Measurements from ENCODE around the gene ITFG1.

DNA sequence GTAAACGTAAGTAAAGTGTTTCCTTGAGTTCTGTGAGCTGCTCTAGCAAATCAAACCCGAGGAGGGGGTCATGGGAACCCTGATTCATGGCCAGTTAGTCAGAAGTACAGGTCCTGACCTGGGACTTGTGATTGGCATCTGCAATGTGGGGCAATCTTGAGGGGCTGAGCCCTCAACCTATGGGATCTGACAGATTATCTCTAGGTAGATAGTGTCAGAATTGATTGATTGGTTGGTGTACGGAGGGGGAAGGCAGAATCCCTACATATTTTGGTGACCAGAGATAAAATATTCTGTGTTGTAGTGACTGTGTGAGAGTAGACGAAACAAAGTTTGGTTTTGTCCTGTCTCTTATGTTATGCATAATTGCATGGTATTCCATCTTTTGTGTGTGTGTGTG is 216.7 kb downstream of the ITFG1 start:
- TF ChIP-seq POLR2A (IDR thresholded peaks at IDR 0.05), result no peak
- TF ChIP-seq, protein P1, sequence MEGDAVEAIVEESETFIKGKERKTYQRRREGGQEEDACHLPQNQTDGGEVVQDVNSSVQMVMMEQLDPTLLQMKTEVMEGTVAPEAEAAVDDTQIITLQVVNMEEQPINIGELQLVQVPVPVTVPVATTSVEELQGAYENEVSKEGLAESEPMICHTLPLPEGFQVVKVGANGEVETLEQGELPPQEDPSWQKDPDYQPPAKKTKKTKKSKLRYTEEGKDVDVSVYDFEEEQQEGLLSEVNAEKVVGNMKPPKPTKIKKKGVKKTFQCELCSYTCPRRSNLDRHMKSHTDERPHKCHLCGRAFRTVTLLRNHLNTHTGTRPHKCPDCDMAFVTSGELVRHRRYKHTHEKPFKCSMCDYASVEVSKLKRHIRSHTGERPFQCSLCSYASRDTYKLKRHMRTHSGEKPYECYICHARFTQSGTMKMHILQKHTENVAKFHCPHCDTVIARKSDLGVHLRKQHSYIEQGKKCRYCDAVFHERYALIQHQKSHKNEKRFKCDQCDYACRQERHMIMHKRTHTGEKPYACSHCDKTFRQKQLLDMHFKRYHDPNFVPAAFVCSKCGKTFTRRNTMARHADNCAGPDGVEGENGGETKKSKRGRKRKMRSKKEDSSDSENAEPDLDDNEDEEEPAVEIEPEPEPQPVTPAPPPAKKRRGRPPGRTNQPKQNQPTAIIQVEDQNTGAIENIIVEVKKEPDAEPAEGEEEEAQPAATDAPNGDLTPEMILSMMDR (IDR thresholded peaks at IDR 0.05), result no peak

Data from testis (tissue), 2 donors.